ENCODE measurements around the gene DDX19B.

GRCh38 chr16:70253291-70254106 lies 45.5 kb upstream of the DDX19B start:
- TF ChIP-seq GATA2 (IDR thresholded peaks at IDR 0.05; ENCODE audit: low read depth, low read length) (no peak), GATA3 (IDR thresholded peaks at IDR 0.05; ENCODE audit: low read depth, low read length) (no peak)
